Kidney (tissue), 14 donors: ENCODE results near the gene TFCP2L1. TPM values are rescaled to one million over a fixed set of nuclear protein-coding genes. Genes with fewer than 3 reads are reported as not detected.

Experiments
- DNase-seq, 5 donors: peaks; one replicate each; pipeline ENCODE4 v3.0.0-alpha.2; 2013 to 2020
- FAIRE-seq: peaks from 2 replicates; lab custom pipeline; 2012; peaks lifted over from hg19 to GRCh38; lab: Jason Lieb, UNC
- H3K27ac ChIP-seq, 2 donors: one replicate each; pipeline ENCODE4 v1.7.0; 2013; ENCODE audit warnings: low read depth in 2 of 2, low read length in 2 of 2, inconsistent platforms in 1 of 2
- H3K27me3 ChIP-seq: one replicate; pipeline ENCODE4 v1.7.1; 2013; ENCODE audit warnings: low read length, inconsistent platforms; ENCODE audit not compliant: control insufficient read depth, insufficient read depth
- H3K36me3 ChIP-seq, 3 donors: one replicate each; pipeline versions ENCODE4 v1.7.0 to v1.7.1; 2013; ENCODE audit warnings: low read length in 3 of 3, control low read depth in 1 of 3, inconsistent platforms in 1 of 3; ENCODE audit not compliant: insufficient read depth in 3 of 3, control insufficient read depth in 2 of 3
- H3K4me1 ChIP-seq, 3 donors: one replicate each; pipeline versions ENCODE4 v1.7.0 to v1.7.1; 2013; ENCODE audit warnings: low read length in 3 of 3, inconsistent platforms in 1 of 3, low read depth in 1 of 3; ENCODE audit not compliant: control insufficient read depth in 2 of 3, insufficient read depth in 2 of 3
- H3K4me3 ChIP-seq, 3 donors: one replicate each; pipeline versions ENCODE4 v1.7.0 to v1.8.1; 2013; ENCODE audit warnings: low read length in 3 of 3, control low read depth in 1 of 3, inconsistent platforms in 1 of 3
- H3K9ac ChIP-seq, 3 donors: one replicate each; pipeline versions ENCODE4 v1.7.0 to v1.7.1; 2013; ENCODE audit warnings: low read length in 3 of 3, control low read depth in 1 of 3, inconsistent platforms in 1 of 3
- H3K9me3 ChIP-seq, 3 donors: one replicate each; pipeline versions ENCODE4 v1.7.0 to v1.7.1; 2013; ENCODE audit warnings: low read length in 3 of 3, control low read depth in 1 of 3, inconsistent platforms in 1 of 3; ENCODE audit not compliant: control insufficient read depth in 2 of 3, insufficient read depth in 1 of 3
- intact Hi-C: fragments of 100-400 bp; cut with DNase I; formaldehyde crosslinking; loops from one replicate; pipeline ENCODE4 v1.11.1; 2022
- polyA plus RNA-seq: library from polyadenylated mRNA; stranded (reverse); fragments of 350-450 nt; fragmentation: Illumina TruSeq; extraction: RNeasy Lipid Tissue Mini Kit (QIAGEN cat#74804); gene quantifications from one replicate; pipeline ENCODE4 v1.2.3, GENCODE V29; 2014; ENCODE audit warnings: low read depth, low replicate concordance; ENCODE audit not compliant: insufficient read depth
- total RNA-seq: library from RNA; stranded (reverse); fragmentation: NEBNext Ultra II Directional; extraction: Animal tissue kit (Norgen Biotek cat#: 25700); gene quantifications from one replicate; pipeline ENCODE4 v1.2.1, GENCODE V29; 2021
- TF ChIP-seq, protein P1 (sequence below): IDR thresholded peaks from 3 replicates; pipeline ENCODE4 v1.5.1; 2012; ENCODE audit warnings: mild to moderate bottlenecking, moderate library complexity, borderline replicate concordance; ENCODE audit not compliant: insufficient read depth; ENCODE audit errors: extremely low read depth
- donor health status: control.
- donor health status: control.
- donor health status: control.
- donor health status: control.
- donor health status: control.
- donor health status: DM: yes; HTN: yes; CAD: no.
- donor health status: Normal renal cell carcinoma (clear cell type).

TFCP2L1 gene
- total and polyA plus RNA-seq, 2 donors from 2014 or later = 44.4 to 172 TPM

DNA sequence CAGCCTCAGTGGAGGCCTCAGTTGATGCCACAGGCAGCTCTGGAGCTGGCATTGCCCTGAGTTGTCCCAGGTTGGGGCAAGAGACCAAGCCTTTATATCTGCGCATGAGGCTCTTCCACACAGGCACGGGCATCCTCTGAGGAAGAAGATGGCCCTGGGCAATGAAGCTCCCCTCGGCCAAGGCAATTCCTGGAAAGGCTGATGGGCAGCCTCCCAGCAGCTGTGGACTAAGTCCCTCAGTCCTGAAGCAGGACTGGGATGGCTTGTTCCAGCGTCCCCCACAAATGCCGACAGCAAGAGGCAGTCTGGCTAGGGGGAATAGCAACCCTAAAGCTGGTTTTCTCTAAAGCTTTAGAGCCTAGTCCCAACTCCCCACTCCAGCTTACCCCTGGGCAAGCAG, 90.0 kb downstream of the TFCP2L1 start:
- intact Hi-C loops = no loop called here
- TF ChIP-seq, protein P1, sequence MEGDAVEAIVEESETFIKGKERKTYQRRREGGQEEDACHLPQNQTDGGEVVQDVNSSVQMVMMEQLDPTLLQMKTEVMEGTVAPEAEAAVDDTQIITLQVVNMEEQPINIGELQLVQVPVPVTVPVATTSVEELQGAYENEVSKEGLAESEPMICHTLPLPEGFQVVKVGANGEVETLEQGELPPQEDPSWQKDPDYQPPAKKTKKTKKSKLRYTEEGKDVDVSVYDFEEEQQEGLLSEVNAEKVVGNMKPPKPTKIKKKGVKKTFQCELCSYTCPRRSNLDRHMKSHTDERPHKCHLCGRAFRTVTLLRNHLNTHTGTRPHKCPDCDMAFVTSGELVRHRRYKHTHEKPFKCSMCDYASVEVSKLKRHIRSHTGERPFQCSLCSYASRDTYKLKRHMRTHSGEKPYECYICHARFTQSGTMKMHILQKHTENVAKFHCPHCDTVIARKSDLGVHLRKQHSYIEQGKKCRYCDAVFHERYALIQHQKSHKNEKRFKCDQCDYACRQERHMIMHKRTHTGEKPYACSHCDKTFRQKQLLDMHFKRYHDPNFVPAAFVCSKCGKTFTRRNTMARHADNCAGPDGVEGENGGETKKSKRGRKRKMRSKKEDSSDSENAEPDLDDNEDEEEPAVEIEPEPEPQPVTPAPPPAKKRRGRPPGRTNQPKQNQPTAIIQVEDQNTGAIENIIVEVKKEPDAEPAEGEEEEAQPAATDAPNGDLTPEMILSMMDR = no peak
- H3K4me3 ChIP-seq = no peak overlapping the region
- peaks cover 0 to 13% (median 1%) of the 10 kb centered on the region in 3 donors for H3K4me1 ChIP-seq
- H3K9me3 ChIP-seq = no peaks in the 10 kb centered on the region
- no peak overlapping the region for H3K9ac ChIP-seq
- FAIRE-seq (no peak), DNase-seq (no peak)
- H3K27me3 ChIP-seq = no peaks in the 10 kb centered on the region
- no peaks in the 10 kb centered on the region for H3K36me3 ChIP-seq
- no peak overlapping the region for H3K27ac ChIP-seq

DNA sequence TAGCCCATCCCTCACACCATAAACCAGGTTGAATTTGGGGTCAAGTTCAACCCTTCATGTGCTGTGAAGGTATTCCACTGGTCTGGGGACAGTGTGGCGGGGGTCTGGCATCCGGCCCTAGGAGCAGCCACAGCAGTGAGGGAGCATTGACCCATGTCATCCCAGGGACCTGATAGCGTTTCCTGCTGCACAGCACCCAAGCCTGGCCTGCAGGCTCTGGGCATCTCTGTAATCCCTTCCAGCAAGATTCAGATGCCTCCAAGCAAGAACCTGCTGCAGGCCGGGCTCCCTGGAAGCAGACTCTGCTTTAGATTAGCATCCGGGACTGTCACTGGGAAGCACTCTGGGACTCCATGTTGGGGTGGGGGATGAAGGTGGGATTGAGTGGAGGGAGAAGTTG, 90.4 kb downstream of the TFCP2L1 start:
- H3K9ac ChIP-seq = no peak overlapping the region
- H3K9me3 ChIP-seq = no peaks in the 10 kb centered on the region
- peaks cover 0 to 15% (median 4%) of the 10 kb centered on the region in 3 donors for H3K4me1 ChIP-seq
- no peak overlapping the region for H3K27ac ChIP-seq
- DNase-seq (no peak), FAIRE-seq (no peak)
- intact Hi-C loops = no loop called here
- H3K27me3 ChIP-seq = no peaks in the 10 kb centered on the region
- no peak overlapping the region for H3K4me3 ChIP-seq
- TF ChIP-seq, protein P1 = no peak
- no peaks in the 10 kb centered on the region for H3K36me3 ChIP-seq

DNA sequence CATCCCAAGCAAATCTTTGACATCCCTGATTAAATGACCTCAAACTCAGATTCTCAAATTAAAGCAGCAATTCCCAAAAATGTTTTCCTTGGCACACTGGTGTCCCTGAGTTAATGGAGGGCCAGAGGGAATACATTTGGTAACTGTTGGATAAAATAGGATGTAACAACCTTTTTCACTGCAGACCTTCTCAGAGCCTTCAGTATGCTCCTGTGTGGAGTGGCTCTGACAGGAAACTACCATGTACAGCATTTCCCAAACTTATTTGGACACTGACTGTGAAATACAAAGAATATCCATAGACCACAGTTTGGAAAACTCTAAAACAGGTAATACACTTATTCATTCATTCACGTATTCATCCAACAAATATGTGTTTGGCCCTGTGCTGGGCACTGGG, 91.8 kb downstream of the TFCP2L1 start:
- TF ChIP-seq, protein P1 = no peak
- peaks cover 0 to 17% (median 4%) of the 10 kb centered on the region in 3 donors for H3K4me1 ChIP-seq
- H3K27ac ChIP-seq = no peak overlapping the region
- intact Hi-C loops = no loop called here
- no peak for FAIRE-seq
- no peak overlapping the region for H3K9ac ChIP-seq
- no peaks in the 10 kb centered on the region for H3K36me3 ChIP-seq
- no peak overlapping the region for H3K4me3 ChIP-seq
- no peak for DNase-seq
- no peaks in the 10 kb centered on the region for H3K27me3 ChIP-seq
- H3K9me3 ChIP-seq = no peaks in the 10 kb centered on the region

DNA sequence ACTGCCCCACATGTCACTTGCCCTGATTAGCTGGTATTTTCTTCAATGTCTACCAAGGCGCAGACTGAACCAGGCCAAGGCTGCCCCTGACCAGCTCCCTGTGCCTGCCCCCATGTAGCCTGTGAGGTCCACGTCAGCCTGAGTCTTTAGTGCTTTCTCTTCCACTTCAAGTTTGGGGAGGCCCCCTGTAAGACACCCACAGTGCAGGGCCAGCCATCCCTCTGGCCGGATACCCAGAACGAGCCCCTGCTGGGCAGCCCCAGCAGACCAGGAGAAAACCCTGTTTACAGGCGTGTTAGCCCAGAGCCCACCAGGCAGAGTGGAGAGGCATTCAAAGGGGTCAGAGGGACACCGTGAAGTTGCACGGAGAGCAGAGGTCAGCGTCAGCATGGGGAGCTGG, 92.4 kb downstream of the TFCP2L1 start:
- Histone ChIP-seq H3K36me3 (no peaks in the 10 kb centered on the region), H3K27me3 (no peaks in the 10 kb centered on the region), H3K9me3 (no peaks in the 10 kb centered on the region), H3K4me3 (no peak overlapping the region), H3K27ac (no peak overlapping the region), H3K9ac (no peak overlapping the region), H3K4me1 (peaks cover 0 to 18% (median 4%) of the 10 kb centered on the region in 3 donors)
- DNase-seq (no peak), FAIRE-seq (no peak)
- intact Hi-C loops = no loop called here
- TF ChIP-seq, protein P1 = no peak
